GM21723 (cell line): Measurements from ENCODE around the gene YY1.

Experiments
- ATAC-seq: cut with Tn5 transposase; IDR thresholded peaks from one replicate; pipeline ENCODE4 v1.9.1; 2021; ENCODE audit warnings: mild to moderate bottlenecking, moderate library complexity; ENCODE audit not compliant: unreplicated experiment

The YY1 gene

DNA sequence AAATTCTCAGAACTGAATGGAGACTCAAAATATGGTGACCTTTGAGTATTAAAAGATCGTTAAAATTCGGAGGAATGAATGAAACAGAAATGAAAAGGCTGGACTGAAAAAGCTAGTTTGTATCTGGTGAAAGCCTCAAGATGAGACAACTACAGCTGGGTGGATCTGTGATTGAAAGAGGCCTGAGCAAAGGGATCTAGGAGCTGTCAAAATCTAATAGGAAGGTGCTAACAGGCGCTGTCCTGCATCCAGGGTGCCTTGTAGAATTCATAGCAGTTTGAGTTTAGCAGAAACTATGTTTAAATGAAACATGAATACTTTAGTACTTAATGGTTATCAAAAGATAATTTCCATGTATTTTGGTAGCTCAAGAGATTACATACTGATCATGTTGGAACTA lies 2.3 kb downstream of the YY1 start:
- ATAC-seq: no peak

GRCh38 chr14:100243020-100243419 lies 4.1 kb downstream of the YY1 start:
- ATAC-seq: no peak

DNA sequence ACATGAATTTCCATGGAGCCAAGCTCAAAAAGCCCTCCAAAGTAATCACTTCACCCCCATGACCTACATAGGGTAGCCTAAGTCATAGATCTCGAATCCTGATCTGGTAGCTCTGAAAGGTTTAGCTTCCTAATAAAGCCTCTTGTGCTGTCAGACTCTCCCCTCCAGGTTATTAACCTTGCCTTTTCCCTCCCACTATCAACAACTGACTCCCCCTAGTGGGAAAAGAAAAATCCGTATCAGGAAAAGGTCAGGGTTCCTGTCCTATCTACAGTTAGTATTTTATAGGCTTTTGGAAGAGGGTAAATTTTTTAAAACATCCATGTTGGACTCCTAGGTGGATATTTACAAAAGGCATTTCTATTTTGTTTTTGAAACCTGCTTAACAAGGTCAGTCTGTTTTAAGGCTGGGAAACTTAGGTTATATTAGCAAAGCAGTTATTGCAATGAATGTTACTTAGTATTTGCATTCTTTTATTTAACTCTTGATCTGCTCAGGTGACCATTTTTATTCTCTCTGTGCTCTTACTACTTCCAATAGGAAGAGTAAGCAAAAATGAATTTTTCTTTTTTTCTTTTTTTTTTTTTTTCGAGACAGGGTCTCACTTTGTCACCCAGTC lies 8.0 kb downstream of the YY1 start:
- ATAC-seq: no peak

DNA sequence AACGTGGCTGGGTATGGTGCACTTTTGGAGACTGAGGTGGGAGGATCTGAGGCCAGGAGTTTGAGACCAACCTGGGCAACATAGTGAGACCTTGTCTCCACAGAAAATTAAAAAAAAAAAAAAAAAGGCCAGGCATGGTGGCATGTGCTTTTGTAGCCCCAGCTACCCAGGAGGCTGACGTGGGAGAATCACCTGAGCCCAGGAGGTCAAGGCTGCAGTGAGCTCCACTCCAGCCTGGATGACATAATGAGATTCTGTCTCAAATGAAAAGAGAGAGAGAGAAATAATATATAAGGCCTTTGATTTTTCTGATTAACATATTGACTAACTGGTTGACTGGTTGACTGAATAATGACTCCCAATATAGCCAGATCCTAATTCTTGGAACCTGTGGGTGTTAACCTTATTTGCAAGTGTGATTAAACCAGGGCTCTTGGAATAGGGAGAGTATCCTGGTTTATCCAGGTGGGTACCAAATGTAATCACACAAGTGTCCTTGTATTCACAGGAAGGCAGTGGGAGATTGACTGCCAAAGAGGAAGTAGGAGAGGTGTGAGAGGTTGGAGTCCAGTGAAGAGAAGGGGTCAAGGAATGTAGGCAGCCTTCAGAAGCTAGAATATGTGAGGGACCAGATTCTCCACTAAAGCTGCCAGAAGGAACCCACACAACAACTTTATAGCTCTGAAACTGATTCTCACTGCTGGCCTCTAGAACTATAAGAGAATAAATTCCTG lies 12.0 kb downstream of the YY1 start:
- ATAC-seq: no peak

GRCh38 chr14:100252684-100253083 lies 13.7 kb downstream of the YY1 start:
- no peak for ATAC-seq

DNA sequence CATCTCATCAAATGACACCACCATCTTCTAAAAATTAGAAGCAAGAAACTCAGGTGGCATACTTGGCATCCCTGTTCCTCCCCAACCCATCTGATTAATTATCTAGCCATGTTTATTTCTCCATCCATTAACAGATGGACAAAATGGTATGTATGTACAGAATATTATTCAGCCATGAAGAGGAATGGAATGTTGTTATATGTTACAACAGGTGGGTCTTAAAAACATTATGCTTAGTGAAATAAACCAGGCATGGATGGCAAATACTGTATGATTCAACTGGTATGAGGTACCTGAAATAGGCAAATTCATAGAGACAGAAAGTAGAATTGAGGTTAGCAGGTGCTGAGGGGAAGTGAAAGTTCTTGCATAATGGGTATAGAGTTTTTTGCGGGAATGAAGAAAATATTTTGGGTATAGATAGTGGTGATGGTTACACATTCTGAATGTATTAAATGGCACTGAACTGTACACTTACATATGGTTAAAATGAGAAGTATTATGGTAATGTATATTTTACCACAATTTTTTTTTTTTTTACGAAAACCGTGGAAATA lies 17.5 kb downstream of the YY1 start:
- peak; percentile 74 for ATAC-seq

GRCh38 chr14:100261621-100262020 lies 22.7 kb downstream of the YY1 start:
- no peak for ATAC-seq

DNA sequence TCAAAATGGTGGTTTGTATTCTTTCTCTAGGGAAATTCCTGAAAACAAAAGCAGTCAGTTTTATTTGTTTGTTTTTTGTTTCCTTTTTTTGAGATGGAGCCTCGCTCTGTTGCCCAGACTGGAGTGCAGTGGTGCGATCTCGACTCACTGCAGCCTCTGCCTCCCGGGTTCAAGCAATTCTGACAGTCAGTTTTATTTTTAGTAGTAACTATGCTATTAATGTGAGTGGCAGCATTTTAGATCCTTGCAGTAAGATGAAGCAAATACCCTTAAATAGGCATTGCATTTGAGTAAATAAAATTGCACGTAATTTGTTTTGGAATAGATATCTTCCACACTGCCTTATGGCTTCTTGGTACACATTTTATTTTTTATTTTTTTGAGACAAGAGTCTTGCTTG lies 23.6 kb downstream of the YY1 start:
- ATAC-seq: no peak

DNA sequence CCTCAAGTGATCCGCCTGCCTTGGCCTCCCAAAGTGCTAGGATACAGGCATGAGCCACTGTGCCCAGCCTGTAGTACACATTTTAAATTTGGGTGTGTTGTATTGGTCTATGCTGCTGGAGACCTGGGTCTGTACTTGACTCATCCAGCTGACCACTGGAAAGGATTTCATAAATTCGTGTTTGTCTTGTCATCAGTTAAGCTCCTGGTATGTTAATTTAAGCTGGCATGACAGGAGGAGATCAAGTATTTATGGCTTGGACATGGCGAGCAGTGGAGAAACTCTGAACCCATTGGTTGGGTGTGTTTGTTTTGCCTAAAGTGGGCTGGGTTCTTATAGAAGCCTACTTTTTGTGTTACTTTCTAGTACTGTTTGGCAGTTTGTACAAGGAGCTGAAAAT lies 24.2 kb downstream of the YY1 start:
- no peak for ATAC-seq

- ATAC-seq: no peak
These were observed 29.0 kb downstream of the YY1 start for GRCh38 chr14:100267990-100268389.

- no peak for ATAC-seq
These were observed 29.8 kb downstream of the YY1 start for GRCh38 chr14:100268591-100269207.

GRCh38 chr14:100271247-100271939 lies 32.4 kb downstream of the YY1 start:
- ATAC-seq: no peak

GRCh38 chr14:100274250-100274649 lies 35.3 kb downstream of the YY1 start:
- ATAC-seq: no peak

- ATAC-seq: no peak
These were observed 36.3 kb downstream of the YY1 start for GRCh38 chr14:100275214-100275613.

- no peak for ATAC-seq
These were observed 39.8 kb downstream of the YY1 start for GRCh38 chr14:100278702-100279101.

- ATAC-seq: no peak
These were observed 40.2 kb downstream of the YY1 start for GRCh38 chr14:100279133-100279532.

DNA sequence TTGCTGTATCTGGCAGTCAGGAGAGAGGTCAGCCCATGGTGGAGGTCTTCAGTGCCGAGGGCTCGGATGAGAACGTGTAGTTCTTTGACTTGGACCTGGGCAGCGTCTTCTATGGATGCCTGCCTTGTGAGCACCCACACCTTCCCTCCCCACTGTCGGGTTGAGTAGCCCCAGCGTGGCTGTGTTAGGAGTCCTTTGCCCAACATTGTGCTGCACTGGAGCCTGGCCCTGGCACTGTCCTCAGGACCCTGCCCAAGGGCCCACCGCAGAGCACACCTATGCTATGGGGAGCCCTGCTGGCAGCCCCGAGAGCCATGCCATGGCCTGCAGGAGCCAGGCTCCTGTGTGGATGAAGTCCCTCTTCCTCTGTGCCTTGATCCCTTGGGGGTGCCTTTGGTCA lies 40.6 kb downstream of the YY1 start:
- no peak for ATAC-seq

DNA sequence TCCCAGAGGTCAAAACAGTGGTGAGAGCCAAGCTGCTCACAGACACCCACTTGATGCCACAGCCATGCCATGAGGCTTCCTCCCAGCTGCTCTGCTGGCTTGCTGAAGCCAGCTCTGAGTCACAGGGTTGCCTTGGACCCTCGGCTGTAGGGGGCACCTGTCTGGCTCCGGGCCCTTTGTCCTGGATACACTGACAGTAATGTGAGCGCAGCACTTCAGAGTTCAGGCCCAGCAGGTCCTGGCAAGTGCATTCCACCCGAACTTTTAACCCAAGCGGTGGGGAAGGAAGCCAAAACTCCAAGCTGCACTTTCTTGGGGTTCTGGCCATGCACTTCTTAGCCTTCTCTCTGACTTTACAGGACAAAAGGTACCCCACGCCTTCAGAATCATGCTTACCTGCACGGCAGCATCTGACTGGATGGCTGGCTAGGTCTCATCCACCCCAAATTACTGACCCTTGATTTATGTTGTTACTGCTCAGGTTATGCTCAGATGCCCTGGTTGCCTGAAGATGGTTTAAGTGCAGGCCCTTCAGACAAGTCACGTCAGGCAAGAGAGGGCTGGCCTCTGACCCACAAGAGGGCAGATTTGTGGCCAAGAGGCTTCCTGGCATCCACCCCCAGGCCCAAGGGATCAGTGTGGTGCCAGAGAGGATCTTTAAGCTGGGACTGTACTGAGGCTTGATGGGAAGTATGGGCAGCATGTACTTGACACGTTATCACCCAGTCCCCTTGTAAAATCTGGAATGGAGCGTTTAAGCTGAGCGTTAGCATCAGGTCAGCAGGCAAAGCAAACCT lies 42.5 kb downstream of the YY1 start:
- ATAC-seq: no peak

DNA sequence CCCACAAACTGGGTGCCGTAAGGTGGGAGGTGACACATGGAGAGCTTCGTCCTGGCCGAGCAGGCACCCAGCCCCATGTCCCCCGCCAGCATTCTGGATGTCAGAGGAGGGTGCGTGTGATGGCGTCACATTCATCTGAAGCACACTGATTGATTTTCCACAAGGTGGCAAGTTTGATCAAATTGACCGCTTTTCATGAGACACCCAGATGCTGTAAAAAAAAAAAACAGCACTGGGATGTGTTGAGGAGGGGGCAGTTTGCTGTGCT lies 43.1 kb downstream of the YY1 start:
- ATAC-seq: no peak

DNA sequence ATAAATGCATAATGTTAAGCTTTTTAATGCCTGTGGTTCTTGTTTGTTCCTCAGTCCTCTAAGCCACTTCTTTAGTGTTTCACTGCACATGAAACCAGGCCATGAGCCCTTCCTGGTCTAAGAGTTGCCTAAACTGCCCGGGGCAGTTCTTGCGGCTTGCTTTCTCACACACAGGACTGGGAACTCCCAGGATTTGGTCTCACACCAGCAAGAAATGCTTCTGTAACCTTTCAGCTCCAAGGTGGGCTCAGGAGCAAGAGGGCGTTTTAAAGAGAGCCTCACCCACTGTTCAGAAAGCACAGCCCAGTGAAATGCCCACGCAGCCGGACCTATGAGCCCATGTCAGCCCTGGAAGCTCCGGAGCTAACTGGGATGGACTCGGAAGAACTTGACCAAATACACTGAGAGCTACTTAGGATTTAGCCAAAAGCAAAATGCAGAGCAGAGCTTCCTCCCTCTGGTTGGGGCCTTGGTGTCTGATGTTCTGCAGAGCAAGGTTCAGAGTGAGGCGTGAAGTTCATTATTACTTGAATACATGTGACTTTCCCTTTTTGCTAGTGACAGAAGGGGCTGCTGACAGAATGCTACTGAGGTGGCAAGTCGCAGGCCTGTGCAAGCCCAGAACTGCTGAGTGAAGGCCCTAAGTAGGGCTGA lies 43.9 kb downstream of the YY1 start:
- no peak for ATAC-seq
